HCT116 (cell line): ENCODE data around the gene ACOXL.

ENCODE experiments used
- ATF3 ChIP-seq: IDR thresholded peaks from 2 replicates; pipeline ENCODE4 v1.6.1; 2012
- CEBPB ChIP-seq: IDR thresholded peaks from 2 replicates; pipeline ENCODE4 v1.6.1; 2012; ENCODE audit warnings: low read depth
- CTCF ChIP-seq, 3 experiments: fragments of 200-600 bp in 1 of 3; sonication (generic) in 1 of 3; IDR thresholded peaks in 2 of 3; conservative IDR thresholded peaks in 1 of 3; 2 replicates each; pipeline ENCODE4 v1.5.1; 2012 to 2017; ENCODE audit warnings: low read depth in 2 of 3, low read length in 2 of 3, antibody characterized with exemption in 1 of 3, borderline replicate concordance in 1 of 3, control low read depth in 1 of 3, mild to moderate bottlenecking in 1 of 3, mixed read lengths in 1 of 3, mixed run types in 1 of 3, moderate library complexity in 1 of 3; ENCODE audit not compliant: insufficient read depth in 1 of 3
- EZH2 ChIP-seq: fragments of 200-600 bp; sonication (generic); IDR thresholded peaks from 2 replicates; pipeline ENCODE4 v1.6.1; 2017; ENCODE audit warnings: antibody characterized with exemption, mixed run types
- EZH2phosphoT487 ChIP-seq: fragments of 200-600 bp; IDR thresholded peaks from 2 replicates; pipeline ENCODE4 v1.6.1; 2018; ENCODE audit warnings: antibody characterized with exemption, borderline replicate concordance
- POLR2A ChIP-seq: IDR thresholded peaks from 2 replicates; pipeline ENCODE4 v1.7.0; 2011; ENCODE audit warnings: borderline replicate concordance; ENCODE audit not compliant: insufficient read depth, insufficient read length; ENCODE audit errors: extremely low read depth

- TF ChIP-seq CTCF (IDR thresholded peaks at IDR 0.05 in 2 of 3, conservative IDR thresholded peaks at IDR 0.05 in 1 of 3; ENCODE audit: borderline replicate concordance in 1 of 3, insufficient read depth in 1 of 3, low read depth in 2 of 3, low read length in 2 of 3) (no peak), CEBPB (no peak), POLR2A (no peak), ATF3 (no peak), EZH2phosphoT487 (no peak), EZH2 (no peak)
Measured at GRCh38 chr2:110748489-110748867, 16.1 kb downstream of the ACOXL start.
